Sigmoid colon (tissue), 7 donors: ENCODE results near the gene TNFRSF14. TPM values are rescaled to one million over a fixed set of nuclear protein-coding genes. Genes with fewer than 3 reads are reported as not detected.

ENCODE experiments used
- DNase-seq: peaks from one replicate; pipeline ENCODE4 v3.0.0-alpha.2; 2019
- H3K27ac ChIP-seq, 4 donors: fragments of 200-600 bp; sonication (generic); one replicate each; pipeline ENCODE4 v1.5.1; 2016 to 2019; ENCODE audit warnings: mild to moderate bottlenecking in 1 of 4
- H3K27me3 ChIP-seq, 3 donors: fragments of 200-600 bp; sonication (generic); one replicate each; pipeline ENCODE4 v1.5.1; 2019; ENCODE audit warnings: mild to moderate bottlenecking in 1 of 3
- H3K36me3 ChIP-seq, 4 donors: fragments of 200-600 bp; sonication (generic); one replicate each; pipeline ENCODE4 v1.5.1; 2016 to 2019
- H3K4me1 ChIP-seq, 4 donors: fragments of 200-600 bp; sonication (generic); one replicate each; pipeline ENCODE4 v1.5.1; 2017 to 2019
- H3K4me3 ChIP-seq, 4 donors: fragments of 200-600 bp; sonication (generic); one replicate each; pipeline ENCODE4 v1.5.1; 2017 to 2019; ENCODE audit warnings: mild to moderate bottlenecking in 2 of 4, moderate library complexity in 1 of 4
- H3K9me3 ChIP-seq, 4 donors: fragments of 200-600 bp in 3 of 4; sonication (generic) in 3 of 4; one replicate each; pipeline versions ENCODE4 v1.5.1 to v1.6.1; 2013 to 2019
- EP300 ChIP-seq, 4 donors: sonication (generic); formaldehyde crosslinking; IDR thresholded peaks; one replicate each; pipeline ENCODE4 v1.6.1; 2017; ENCODE audit warnings: antibody characterized with exemption in 4 of 4
- POLR2A ChIP-seq, 2 donors: fragments of 450-650 bp; IDR thresholded peaks; one replicate each; pipeline ENCODE4 v1.6.1; 2016; ENCODE audit warnings: antibody characterized with exemption in 2 of 2, mild to moderate bottlenecking in 2 of 2, moderate library complexity in 2 of 2
- POLR2AphosphoS5 ChIP-seq, 4 donors: sonication (generic); formaldehyde crosslinking; IDR thresholded peaks; one replicate each; pipeline ENCODE4 v1.6.1; 2017; ENCODE audit warnings: antibody characterized with exemption in 4 of 4
- WGBS, 2 donors: extraction: QIAGEN DNeasy Blood & Tissue Kit; methylation state at CpG; one replicate each; pipeline ENCODE4 v1.1.7; 2013; 5-methylcytosine and 5-hydroxymethylcytosine counted together
- intact Hi-C: fragments of 100-400 bp; cut with DNase I; formaldehyde crosslinking; loops from one replicate; pipeline ENCODE4 v1.15.1; 2023
- polyA plus RNA-seq, 3 donors: library from polyadenylated mRNA; stranded (reverse); fragments of 200-250 nt; gene quantifications; one replicate each; pipeline ENCODE4 v1.2.3, GENCODE V29; 2013
- total RNA-seq, 4 donors: library from RNA; depleted of rRNA; stranded (reverse); fragments of >200 nt; gene quantifications; one replicate each; pipeline ENCODE4 v1.1.0, GENCODE V29; 2016
- TF ChIP-seq, protein P1 (sequence below), 4 experiments: fragments of 450-650 bp in 3 of 4; fragments of 200-600 bp in 1 of 4; IDR thresholded peaks; one replicate each; pipeline ENCODE4 v1.5.1; 2016 to 2019; ENCODE audit warnings: antibody characterized with exemption in 4 of 4, mild to moderate bottlenecking in 3 of 4, moderate library complexity in 2 of 4
- donor health status: healthy with polysubstance abuse.
- donor health status: Bipolar disorder and iron deficiency.
- donor health status: healthy.

Gene TNFRSF14
- total and polyA plus RNA-seq, 7 donors, result 37.5 to 185 (median 64.5) TPM

DNA sequence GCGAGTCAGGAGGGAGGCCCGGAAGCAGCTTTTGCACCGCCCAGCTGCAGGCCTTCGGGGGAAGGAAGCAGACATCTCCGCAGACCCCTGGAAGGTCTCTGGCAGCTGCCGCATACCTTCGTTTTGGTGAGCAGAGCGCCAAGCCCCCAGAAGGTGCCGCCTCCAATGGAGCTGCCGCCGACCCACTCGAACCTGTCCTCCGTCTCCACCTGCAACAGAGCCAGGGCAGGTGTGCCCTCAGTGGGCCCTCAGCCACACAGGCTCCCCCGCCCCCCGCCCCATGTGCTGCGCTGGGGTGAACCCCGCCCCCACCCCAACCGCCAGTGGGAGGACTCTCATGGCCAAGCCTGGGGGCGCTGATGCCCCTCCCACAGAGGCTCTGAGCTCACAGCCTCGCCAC lies 36.0 kb upstream of the TNFRSF14 start:
- Histone ChIP-seq H3K4me1 (peaks cover 0 to 24% (median 24%) of the 10 kb centered on the region in 4 donors), H3K27ac (no peak overlapping the region), H3K9me3 (no peaks in the 10 kb centered on the region), H3K27me3 (no peaks in the 10 kb centered on the region), H3K4me3 (no peak overlapping the region), H3K36me3 (peaks cover 53 to 66% (median 61%) of the 10 kb centered on the region in 4 donors)
- DNase-seq, result no peak
- TF ChIP-seq, protein P1, sequence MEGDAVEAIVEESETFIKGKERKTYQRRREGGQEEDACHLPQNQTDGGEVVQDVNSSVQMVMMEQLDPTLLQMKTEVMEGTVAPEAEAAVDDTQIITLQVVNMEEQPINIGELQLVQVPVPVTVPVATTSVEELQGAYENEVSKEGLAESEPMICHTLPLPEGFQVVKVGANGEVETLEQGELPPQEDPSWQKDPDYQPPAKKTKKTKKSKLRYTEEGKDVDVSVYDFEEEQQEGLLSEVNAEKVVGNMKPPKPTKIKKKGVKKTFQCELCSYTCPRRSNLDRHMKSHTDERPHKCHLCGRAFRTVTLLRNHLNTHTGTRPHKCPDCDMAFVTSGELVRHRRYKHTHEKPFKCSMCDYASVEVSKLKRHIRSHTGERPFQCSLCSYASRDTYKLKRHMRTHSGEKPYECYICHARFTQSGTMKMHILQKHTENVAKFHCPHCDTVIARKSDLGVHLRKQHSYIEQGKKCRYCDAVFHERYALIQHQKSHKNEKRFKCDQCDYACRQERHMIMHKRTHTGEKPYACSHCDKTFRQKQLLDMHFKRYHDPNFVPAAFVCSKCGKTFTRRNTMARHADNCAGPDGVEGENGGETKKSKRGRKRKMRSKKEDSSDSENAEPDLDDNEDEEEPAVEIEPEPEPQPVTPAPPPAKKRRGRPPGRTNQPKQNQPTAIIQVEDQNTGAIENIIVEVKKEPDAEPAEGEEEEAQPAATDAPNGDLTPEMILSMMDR (IDR thresholded peaks at IDR 0.05), result no peak
- 96 to 97% methylated on average over 20 of the region's 20 CpGs for WGBS, 2 donors
- intact Hi-C loops, result loop anchor here (10.0 kb wide), 1 partner anchor 125 kb away; no protein-coding TSS in a partner anchor

DNA sequence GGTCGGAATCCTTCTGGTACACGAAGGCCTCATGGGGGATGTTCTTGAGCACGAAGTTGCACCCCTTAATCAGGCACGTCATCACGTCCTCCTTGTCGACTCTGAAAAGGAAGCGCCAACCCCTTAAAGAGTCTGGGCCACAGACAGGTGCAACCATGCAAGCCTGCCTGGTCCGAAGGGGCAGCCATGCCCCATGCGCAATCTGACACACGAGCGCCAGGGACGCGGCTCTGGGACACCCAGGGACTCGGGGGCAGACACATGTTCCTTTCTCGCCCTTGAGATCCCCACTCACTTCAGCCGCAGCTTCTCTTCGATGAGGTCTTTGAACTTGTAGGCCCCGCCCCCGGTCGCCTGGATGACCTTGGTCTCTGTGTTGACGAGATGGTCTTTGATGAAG lies 35.4 kb upstream of the TNFRSF14 start:
- H3K27me3 ChIP-seq, result no peaks in the 10 kb centered on the region
- TF ChIP-seq EP300 (IDR thresholded peaks at IDR 0.05), result no peak
- TF ChIP-seq, protein P1 (IDR thresholded peaks at IDR 0.05), result no peak
- no peak for TF ChIP-seq POLR2AphosphoS5 (IDR thresholded peaks at IDR 0.05)
- no peak for TF ChIP-seq POLR2A (IDR thresholded peaks at IDR 0.05)
- intact Hi-C loops, result loop anchor here (10.0 kb wide), 1 partner anchor 124 kb away; no protein-coding TSS in a partner anchor
- H3K9me3 ChIP-seq, result no peaks in the 10 kb centered on the region
- H3K27ac ChIP-seq, result no peak overlapping the region
- DNase-seq, result no peak
- peaks cover 51 to 60% (median 58%) of the 10 kb centered on the region in 4 donors for H3K36me3 ChIP-seq
- H3K4me3 ChIP-seq, result no peak overlapping the region
- WGBS, 2 donors, result 96% methylated on average over 21 of the region's 21 CpGs
- peaks cover 0 to 30% (median 29%) of the 10 kb centered on the region in 4 donors for H3K4me1 ChIP-seq

DNA sequence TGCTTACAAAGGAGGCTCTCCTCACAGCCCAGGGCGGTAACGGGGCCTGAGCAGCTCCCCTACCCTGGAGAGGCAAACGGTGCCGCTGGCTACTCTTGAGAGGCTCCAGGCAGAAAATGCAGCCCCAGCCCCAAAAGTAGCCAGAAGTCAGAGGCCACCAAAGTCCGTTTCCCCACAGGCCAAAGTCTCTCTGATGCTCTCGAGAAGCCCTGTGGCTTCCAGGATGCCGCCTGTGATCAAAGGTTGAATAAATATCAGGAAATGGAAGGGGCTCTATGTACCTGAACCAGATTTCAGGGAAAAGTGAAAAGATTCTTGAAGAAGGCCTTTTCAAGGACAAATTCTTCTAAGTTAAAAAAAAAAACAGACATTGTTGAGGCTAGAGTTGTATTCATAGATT lies 33.9 kb upstream of the TNFRSF14 start:
- no peak for TF ChIP-seq EP300 (IDR thresholded peaks at IDR 0.05)
- WGBS, 2 donors, result 84 to 89% methylated on average over 7 of the region's 7 CpGs

DNA sequence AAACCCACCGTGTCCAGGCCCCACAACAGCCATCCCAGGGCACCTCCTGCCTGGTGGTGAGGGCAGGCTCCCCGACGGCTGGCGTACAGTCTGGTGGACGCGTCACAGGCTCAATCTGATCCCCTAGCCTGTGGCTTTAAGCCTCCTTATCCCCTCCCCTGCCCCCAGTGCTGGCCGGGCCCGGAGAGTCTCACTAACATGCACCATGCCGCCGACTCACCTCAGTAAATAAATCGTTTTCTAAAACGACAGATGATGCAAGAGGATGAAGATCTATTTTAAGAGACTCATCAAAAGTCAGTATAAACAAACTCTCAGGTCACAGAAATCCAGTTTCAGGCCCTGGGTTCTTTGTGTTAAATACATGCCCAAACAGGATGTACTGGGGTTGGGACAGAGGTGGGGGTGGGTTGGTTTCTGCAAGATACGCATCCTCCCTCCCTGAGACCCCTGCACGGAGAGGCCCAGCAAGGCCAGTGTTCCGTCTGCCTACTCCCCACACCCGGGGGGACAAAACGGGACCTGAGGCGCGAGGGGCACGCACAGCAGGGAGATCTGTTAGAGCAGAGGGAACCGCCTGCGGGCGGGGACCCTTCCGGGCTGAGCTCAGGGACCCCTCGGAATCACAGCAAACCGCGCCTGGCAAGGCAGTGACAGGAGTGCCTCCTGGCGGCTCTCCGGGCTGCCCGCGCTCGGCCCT lies 32.8 kb upstream of the TNFRSF14 start:
- intact Hi-C loops, result loop anchor here (10.0 kb wide), 1 partner anchor 121 kb away; no protein-coding TSS in a partner anchor
- no peak overlapping the region for H3K27ac ChIP-seq
- H3K4me1 ChIP-seq, result peaks cover 0 to 41% (median 40%) of the 10 kb centered on the region in 4 donors

More for the DNA sequence above, 33.9 kb upstream of the TNFRSF14 start:
- no peaks in the 10 kb centered on the region for H3K9me3 ChIP-seq
- H3K4me1 ChIP-seq, result peaks cover 0 to 39% (median 36%) of the 10 kb centered on the region in 4 donors
- H3K27ac ChIP-seq, result no peak overlapping the region
- no peak overlapping the region for H3K4me3 ChIP-seq
- no peaks in the 10 kb centered on the region for H3K27me3 ChIP-seq
- intact Hi-C loops, result loop anchor here (10.0 kb wide), 1 partner anchor 123 kb away; no protein-coding TSS in a partner anchor
- DNase-seq, result no peak
- peaks cover 37 to 46% (median 44%) of the 10 kb centered on the region in 4 donors for H3K36me3 ChIP-seq

More for the DNA sequence above, 32.8 kb upstream of the TNFRSF14 start:
- TF ChIP-seq POLR2AphosphoS5 (IDR thresholded peaks at IDR 0.05) (no peak), POLR2A (IDR thresholded peaks at IDR 0.05) (no peak), EP300 (IDR thresholded peaks at IDR 0.05) (no peak)
- TF ChIP-seq, protein P1 (IDR thresholded peaks at IDR 0.05), result no peak
- no peak for DNase-seq
- Histone ChIP-seq H3K36me3 (peaks cover 26 to 35% (median 33%) of the 10 kb centered on the region in 4 donors), H3K4me3 (no peak overlapping the region), H3K27me3 (peaks cover 0 to 8% (median 5%) of the 10 kb centered on the region in 3 donors), H3K9me3 (no peaks in the 10 kb centered on the region)
- 66 to 80% methylated on average over 32 of the region's 32 CpGs for WGBS, 2 donors
